GM10266 (cell line): ENCODE results near the gene CIROP.

Experiments used
- DNase-seq: peaks from one replicate; pipeline ENCODE4 v3.0.0; 2012; ENCODE audit errors: extremely low spot score
- TF ChIP-seq, protein P1 (sequence below): IDR thresholded peaks from 2 replicates; pipeline ENCODE4 v1.5.1; 2012; ENCODE audit warnings: mild to moderate bottlenecking, low read depth; ENCODE audit not compliant: control insufficient read depth, insufficient read depth; ENCODE audit errors: missing control alignments

Gene CIROP

DNA sequence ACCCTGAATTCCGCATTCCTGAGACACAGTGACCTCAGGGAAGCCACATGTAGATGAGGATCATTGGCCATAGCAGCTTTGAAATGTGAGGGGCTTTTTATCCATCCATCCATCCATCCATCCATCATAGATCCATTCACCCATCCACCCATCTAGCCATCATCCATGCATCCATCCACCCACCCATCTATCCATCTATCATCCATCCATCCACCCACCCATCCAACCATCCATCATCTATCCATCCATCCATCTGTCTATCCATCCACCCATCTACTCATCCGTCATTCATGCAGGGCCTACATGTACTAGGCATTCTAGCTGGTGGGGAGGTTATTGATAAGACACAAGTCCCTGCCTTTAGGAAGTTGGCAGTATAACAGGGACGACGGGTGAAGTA, 42.2 kb upstream of the CIROP start:
- DNase-seq, result no peak
- TF ChIP-seq, protein P1, sequence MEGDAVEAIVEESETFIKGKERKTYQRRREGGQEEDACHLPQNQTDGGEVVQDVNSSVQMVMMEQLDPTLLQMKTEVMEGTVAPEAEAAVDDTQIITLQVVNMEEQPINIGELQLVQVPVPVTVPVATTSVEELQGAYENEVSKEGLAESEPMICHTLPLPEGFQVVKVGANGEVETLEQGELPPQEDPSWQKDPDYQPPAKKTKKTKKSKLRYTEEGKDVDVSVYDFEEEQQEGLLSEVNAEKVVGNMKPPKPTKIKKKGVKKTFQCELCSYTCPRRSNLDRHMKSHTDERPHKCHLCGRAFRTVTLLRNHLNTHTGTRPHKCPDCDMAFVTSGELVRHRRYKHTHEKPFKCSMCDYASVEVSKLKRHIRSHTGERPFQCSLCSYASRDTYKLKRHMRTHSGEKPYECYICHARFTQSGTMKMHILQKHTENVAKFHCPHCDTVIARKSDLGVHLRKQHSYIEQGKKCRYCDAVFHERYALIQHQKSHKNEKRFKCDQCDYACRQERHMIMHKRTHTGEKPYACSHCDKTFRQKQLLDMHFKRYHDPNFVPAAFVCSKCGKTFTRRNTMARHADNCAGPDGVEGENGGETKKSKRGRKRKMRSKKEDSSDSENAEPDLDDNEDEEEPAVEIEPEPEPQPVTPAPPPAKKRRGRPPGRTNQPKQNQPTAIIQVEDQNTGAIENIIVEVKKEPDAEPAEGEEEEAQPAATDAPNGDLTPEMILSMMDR, result no peak

GRCh38 chr14:23146351-23146910, 41.6 kb upstream of the CIROP start:
- no peak for DNase-seq
- TF ChIP-seq, protein P1, result no peak

DNA sequence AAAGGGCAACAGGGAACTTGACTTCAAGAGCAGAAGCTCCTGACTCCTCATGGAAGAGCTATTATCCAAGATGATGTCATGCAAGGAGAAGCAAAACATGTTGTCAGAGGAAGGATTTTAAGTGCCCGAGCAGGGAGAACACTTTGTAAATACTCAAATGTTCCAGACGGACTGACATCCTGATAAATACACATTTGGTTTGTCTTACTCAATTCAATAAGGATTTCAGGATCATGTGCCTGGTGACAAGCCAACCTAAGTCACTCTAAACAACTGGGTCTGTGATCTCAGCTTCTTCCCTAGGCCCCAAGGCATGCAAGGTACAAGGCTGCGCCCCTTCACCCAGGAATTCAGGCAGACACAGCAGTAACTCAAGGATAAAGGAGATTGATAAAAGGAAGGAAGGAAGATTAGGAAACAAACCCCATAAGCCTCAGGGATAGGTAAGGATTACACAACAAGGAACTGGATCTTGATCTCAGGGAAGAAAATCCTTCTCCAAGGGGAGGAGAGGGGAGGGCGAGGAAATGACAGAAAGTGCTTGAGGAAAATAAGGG, 41.1 kb upstream of the CIROP start:
- TF ChIP-seq, protein P1, result no peak
- no peak for DNase-seq

GRCh38 chr14:23143911-23144310, 39.1 kb upstream of the CIROP start:
- no peak for DNase-seq
- TF ChIP-seq, protein P1, result no peak

DNA sequence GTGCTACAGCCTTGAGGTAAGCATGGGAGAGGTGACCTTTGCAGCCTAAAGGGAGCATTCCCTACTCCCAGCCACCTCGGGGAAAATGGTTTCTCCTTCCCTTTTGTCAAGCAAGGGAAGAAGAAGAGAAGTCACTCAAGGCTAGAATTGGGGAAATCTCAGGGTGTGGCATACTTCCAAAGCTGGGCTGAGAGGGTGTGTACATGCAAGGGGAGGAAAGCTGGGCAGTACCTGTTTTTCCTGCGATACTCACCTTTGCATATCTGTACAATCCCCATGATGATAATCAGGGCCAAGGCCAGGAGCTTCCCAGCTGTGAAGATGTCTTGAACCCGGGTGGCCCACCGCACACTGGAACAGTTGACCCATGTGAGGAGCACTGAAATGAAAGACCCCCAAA, 38.0 kb upstream of the CIROP start:
- TF ChIP-seq, protein P1, result no peak
- DNase-seq, result no peak

GRCh38 chr14:23141706-23142444, 37.1 kb upstream of the CIROP start:
- no peak for DNase-seq
- TF ChIP-seq, protein P1, result no peak

- no peak for DNase-seq
- TF ChIP-seq, protein P1, result no peak
These were observed 35.6 kb upstream of the CIROP start for GRCh38 chr14:23140371-23140770.
